ENCODE results near the gene OSBPL5.

DNA sequence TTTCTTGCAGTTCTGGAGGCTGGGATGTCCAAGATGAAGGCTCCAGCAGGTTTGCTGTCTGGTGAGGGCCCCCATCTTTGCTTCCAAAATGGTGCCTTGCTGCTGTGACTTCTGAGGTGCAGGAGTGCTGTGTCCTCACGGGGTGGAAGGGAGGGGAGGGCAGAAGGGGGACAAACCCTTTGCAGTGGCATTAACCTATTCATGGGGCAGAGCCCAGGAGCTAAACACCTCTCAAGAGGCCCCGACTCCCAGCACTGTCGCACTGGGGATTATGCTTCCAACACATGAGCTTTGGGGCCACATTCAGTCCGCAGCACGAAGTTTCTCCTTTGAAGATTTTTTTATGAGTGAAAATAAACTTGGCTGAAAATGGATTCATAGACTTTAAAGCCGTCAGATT is 25.5 kb upstream of the OSBPL5 start:
- no peak for TF ChIP-seq RFX5 (IDR thresholded peaks at IDR 0.05; ENCODE audit: low read depth, low read length)
- no peak for TF ChIP-seq CTCF (conservative IDR thresholded peaks at IDR 0.05; ENCODE audit: low read depth, low read length)
- TF ChIP-seq RAD21 (IDR thresholded peaks at IDR 0.05; ENCODE audit: low read length): no peak
- TF ChIP-seq CHD1 (IDR thresholded peaks at IDR 0.05; ENCODE audit: low read depth, low read length): no peak
- no peak for TF ChIP-seq POLR2A (IDR thresholded peaks at IDR 0.05; ENCODE audit: low read depth, low read length)
- no peak for TF ChIP-seq MAZ (IDR thresholded peaks at IDR 0.05; ENCODE audit: borderline replicate concordance, low read depth, low read length)
- TF ChIP-seq, protein P1, sequence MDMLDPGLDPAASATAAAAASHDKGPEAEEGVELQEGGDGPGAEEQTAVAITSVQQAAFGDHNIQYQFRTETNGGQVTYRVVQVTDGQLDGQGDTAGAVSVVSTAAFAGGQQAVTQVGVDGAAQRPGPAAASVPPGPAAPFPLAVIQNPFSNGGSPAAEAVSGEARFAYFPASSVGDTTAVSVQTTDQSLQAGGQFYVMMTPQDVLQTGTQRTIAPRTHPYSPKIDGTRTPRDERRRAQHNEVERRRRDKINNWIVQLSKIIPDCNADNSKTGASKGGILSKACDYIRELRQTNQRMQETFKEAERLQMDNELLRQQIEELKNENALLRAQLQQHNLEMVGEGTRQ (IDR thresholded peaks at IDR 0.05; ENCODE audit: low read depth, low read length): no peak
- no peak for TF ChIP-seq SMC3 (IDR thresholded peaks at IDR 0.05; ENCODE audit: low read depth, low read length)
- no peak for TF ChIP-seq FOS (IDR thresholded peaks at IDR 0.05; ENCODE audit: low read depth, low read length)
- no peak for TF ChIP-seq CEBPB (IDR thresholded peaks at IDR 0.05; ENCODE audit: low read depth, low read length)
- TF ChIP-seq ELK1 (IDR thresholded peaks at IDR 0.05; ENCODE audit: borderline replicate concordance, low read depth, low read length): no peak
- no peak for TF ChIP-seq MAFK (IDR thresholded peaks at IDR 0.05; ENCODE audit: low read depth, low read length)
- TF ChIP-seq NFE2L2 (IDR thresholded peaks at IDR 0.05; ENCODE audit: low read depth, low read length): no peak
- TF ChIP-seq MXI1 (IDR thresholded peaks at IDR 0.05; ENCODE audit: borderline replicate concordance, low read depth, low read length): no peak

All from IMR-90 (cell line).